PC-3 (cell line): ENCODE results near the gene YKT6. TPM values are rescaled to one million over a fixed set of nuclear protein-coding genes. Genes with fewer than 3 reads are reported as not detected.
A peak's percentile ranks its signal among the peaks of the same experiment; 100 is the strongest.

Experiments
- ATAC-seq: fragments of 200-7000 bp; cut with Tn5 transposase; 2 replicates; pipeline ENCODE4 v1.9.1; 2020; ENCODE audit warnings: mild to moderate bottlenecking, moderate library complexity
- BruUV-seq: library from RNA; stranded (reverse); fragments of 400-500 nt; replicated peaks from 2 replicates; lab custom pipeline; 2021; lab: Mats Ljungman, UMichigan
- CTCF ChIA-PET: fragments of 300-600 bp; sonication (Branson Sonifier 250); formaldehyde crosslinking; loops from one replicate; lab custom pipeline; 2022; ENCODE audit warnings: antibody characterized with exemption; lab: Charles Lee
- POLR2A ChIA-PET: fragments of 300-600 bp; sonication (Branson Sonifier 250); formaldehyde crosslinking; loops from one replicate; lab custom pipeline; 2022; ENCODE audit warnings: antibody characterized with exemption; ENCODE audit not compliant: unreplicated experiment; lab: Charles Lee
- DNase-seq: peaks from one replicate; pipeline ENCODE4 v3.0.0-alpha.2; 2015
- H2AFZ ChIP-seq: fragments of 300-600 bp; sonication (generic); 2 replicates; pipeline ENCODE4 v1.6.0; 2016; ENCODE audit warnings: antibody characterized with exemption, low read length
- H3F3A ChIP-seq: fragments of 300-600 bp; sonication (generic); one replicate; pipeline ENCODE4 v1.6.0; 2017; ENCODE audit warnings: antibody characterized with exemption, low read length, control low read depth, mild to moderate bottlenecking; ENCODE audit not compliant: unreplicated experiment
- H3K27ac ChIP-seq: fragments of 300-600 bp; sonication (generic); 2 replicates; pipeline ENCODE4 v1.5.1; 2016; ENCODE audit warnings: mild to moderate bottlenecking, low read length
- H3K27me3 ChIP-seq: fragments of 300-600 bp; sonication (generic); 2 replicates; pipeline ENCODE4 v1.6.1; 2016; ENCODE audit warnings: low read length, mixed read lengths
- H3K36me3 ChIP-seq: fragments of 300-600 bp; sonication (generic); 2 replicates; pipeline ENCODE4 v1.6.1; 2016; ENCODE audit warnings: low read depth, mixed run types, low read length, mixed read lengths
- H3K4me1 ChIP-seq: fragments of 300-600 bp; sonication (generic); 2 replicates; pipeline ENCODE4 v1.5.1; 2016; ENCODE audit warnings: low read length; ENCODE audit not compliant: insufficient read depth
- H3K4me2 ChIP-seq: fragments of 300-600 bp; sonication (generic); 2 replicates; pipeline ENCODE4 v1.6.0; 2016; ENCODE audit warnings: low read length
- H3K4me3 ChIP-seq: fragments of 300-600 bp; sonication (generic); 2 replicates; pipeline ENCODE4 v1.5.1; 2016; ENCODE audit warnings: mild to moderate bottlenecking, low read length, mixed read lengths
- H3K79me2 ChIP-seq: fragments of 300-600 bp; sonication (generic); 2 replicates; pipeline ENCODE4 v1.6.1; 2017; ENCODE audit warnings: low read length, mixed read lengths
- H3K9ac ChIP-seq: fragments of 300-600 bp; sonication (generic); 2 replicates; pipeline ENCODE4 v1.6.0; 2016; ENCODE audit warnings: mild to moderate bottlenecking, low read length
- H3K9me2 ChIP-seq: fragments of 300-600 bp; sonication (generic); replicated peaks from 2 replicates; pipeline ENCODE4 v1.6.1; 2016; ENCODE audit warnings: mixed run types, low read length, mixed read lengths
- H3K9me3 ChIP-seq: fragments of 300-600 bp; sonication (generic); 2 replicates; pipeline ENCODE4 v1.6.1; 2016; ENCODE audit warnings: low read length, mixed read lengths
- H4K20me1 ChIP-seq: fragments of 300-600 bp; sonication (generic); 2 replicates; pipeline ENCODE4 v1.6.1; 2016; ENCODE audit warnings: low read length, mixed read lengths
- EZH2 ChIP-seq: fragments of 300-600 bp; sonication (generic); IDR thresholded peaks from one replicate; pipeline ENCODE4 v1.6.1; 2017; ENCODE audit warnings: antibody characterized with exemption, mild to moderate bottlenecking, low read length; ENCODE audit not compliant: unreplicated experiment
- EZH2phosphoT487 ChIP-seq: fragments of 300-600 bp; sonication (generic); IDR thresholded peaks from 2 replicates; pipeline ENCODE4 v1.6.1; 2018; ENCODE audit warnings: mild to moderate bottlenecking, antibody characterized with exemption, low read length, borderline replicate concordance
- intact Hi-C: fragments of 100-400 bp; cut with micrococcal nuclease; formaldehyde crosslinking; loops from 2 replicates; pipeline ENCODE4 v1.9.0; 2023
- total RNA-seq: library from RNA; depleted of rRNA; stranded (reverse); fragments of >200 nt; gene quantifications from 2 replicates; pipeline ENCODE4 v1.2.3, GENCODE V29; 2014
- TF ChIP-seq, protein P1 (sequence below): fragments of 300-600 bp; sonication (generic); conservative IDR thresholded peaks from 2 replicates; pipeline ENCODE4 v1.5.1; 2017; ENCODE audit warnings: antibody characterized with exemption, low read depth, mild to moderate bottlenecking, low read length

The YKT6 gene
- total RNA-seq, 1 experiment from 2014 or later, result 133 TPM

DNA sequence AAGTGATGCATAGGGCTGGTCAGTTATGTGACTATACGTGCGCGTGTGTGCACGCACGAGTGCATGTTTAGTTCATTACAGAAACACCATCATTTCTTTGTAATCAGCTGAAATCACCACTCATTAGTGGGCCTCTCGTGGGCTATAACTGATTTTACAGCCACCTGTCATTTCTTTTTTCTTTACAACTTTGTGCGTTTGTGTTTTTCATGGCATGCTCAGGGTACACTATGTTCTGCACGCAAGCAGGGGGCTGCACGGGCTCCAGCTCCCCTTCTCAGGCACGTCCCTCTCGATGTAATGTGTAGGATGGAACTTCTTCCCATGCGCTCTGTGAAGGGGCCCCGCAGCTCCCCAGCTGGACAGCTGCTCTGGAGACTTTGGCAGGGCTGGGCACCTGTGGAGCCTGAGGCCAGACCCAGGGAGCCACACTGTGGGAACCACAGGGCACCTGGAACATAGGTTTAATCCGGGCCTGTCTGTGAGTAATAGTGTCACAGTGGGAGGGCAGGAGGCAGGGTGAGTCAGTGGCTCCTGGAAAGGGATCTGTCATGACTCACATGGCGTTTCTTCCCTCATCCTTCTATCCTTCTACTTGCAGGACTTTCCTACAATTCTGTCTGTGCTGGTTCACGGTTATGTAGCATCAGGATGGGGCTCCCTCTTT is 16.4 kb upstream of the YKT6 start:
- CTCF ChIA-PET, result interaction anchor here (0.5 kb wide), 1 partner anchor 72 kb away, joined by 3 read pairs; no protein-coding TSS in a partner anchor
- BruUV-seq, result no TSS peak
- peaks cover 17% of the 10 kb centered on the region for H3K4me1 ChIP-seq
- H4K20me1 ChIP-seq, result no peaks in the 10 kb centered on the region
- peak overlapping the region; percentile 57 for H3K27ac ChIP-seq
- no peaks in the 10 kb centered on the region for H3K79me2 ChIP-seq
- no peaks in the 10 kb centered on the region for H3K27me3 ChIP-seq
- H3K4me2 ChIP-seq, result peak overlapping the region; percentile 57
- no peaks in the 10 kb centered on the region for H3K9me2 ChIP-seq
- H2AFZ ChIP-seq, result peak overlapping the region; percentile 36; the same call in 1 of the 2 replicates
- H3K9me3 ChIP-seq, result no peaks in the 10 kb centered on the region
- no peaks in the 10 kb centered on the region for H3F3A ChIP-seq
- POLR2A ChIA-PET, result no interaction called here
- peak; percentile 91 for DNase-seq
- H3K4me3 ChIP-seq, result 0 out of 2 replicates have a peak overlapping the region, but pooled peaks have one; percentile 1
- H3K9ac ChIP-seq, result no peak overlapping the region
- intact Hi-C loops, result no loop called here
- ATAC-seq, result peak; percentile 100
- H3K36me3 ChIP-seq, result no peaks in the 10 kb centered on the region
- TF ChIP-seq, protein P1, sequence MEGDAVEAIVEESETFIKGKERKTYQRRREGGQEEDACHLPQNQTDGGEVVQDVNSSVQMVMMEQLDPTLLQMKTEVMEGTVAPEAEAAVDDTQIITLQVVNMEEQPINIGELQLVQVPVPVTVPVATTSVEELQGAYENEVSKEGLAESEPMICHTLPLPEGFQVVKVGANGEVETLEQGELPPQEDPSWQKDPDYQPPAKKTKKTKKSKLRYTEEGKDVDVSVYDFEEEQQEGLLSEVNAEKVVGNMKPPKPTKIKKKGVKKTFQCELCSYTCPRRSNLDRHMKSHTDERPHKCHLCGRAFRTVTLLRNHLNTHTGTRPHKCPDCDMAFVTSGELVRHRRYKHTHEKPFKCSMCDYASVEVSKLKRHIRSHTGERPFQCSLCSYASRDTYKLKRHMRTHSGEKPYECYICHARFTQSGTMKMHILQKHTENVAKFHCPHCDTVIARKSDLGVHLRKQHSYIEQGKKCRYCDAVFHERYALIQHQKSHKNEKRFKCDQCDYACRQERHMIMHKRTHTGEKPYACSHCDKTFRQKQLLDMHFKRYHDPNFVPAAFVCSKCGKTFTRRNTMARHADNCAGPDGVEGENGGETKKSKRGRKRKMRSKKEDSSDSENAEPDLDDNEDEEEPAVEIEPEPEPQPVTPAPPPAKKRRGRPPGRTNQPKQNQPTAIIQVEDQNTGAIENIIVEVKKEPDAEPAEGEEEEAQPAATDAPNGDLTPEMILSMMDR, result no peak
- TF ChIP-seq EZH2 (no peak), EZH2phosphoT487 (no peak)

DNA sequence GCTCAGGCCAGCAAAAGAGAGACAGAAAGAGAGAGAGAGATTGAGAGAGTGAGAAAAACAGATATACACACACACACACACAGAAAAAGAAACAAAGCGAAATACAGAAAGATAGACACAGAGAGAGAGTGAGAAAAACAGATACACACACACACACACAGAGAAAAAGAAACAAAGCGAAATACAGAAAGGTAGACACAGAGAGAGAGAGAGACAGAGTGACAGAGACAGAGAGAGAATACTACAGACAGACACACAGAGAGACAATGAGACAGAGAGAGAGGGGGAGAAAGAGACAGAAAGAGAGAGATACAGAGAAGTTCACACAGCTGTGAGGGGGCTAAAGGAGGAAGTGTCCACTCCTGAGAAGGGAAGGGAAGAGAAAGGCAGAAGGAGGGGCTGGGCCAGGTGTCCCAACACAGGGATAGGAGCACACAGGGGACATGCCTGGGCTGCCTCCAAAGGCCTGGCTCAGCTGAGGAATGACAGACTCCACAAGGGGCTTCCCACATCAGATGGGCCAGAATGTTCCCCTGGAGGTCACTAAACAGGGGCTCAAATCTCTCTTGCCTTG is 15.8 kb upstream of the YKT6 start:
- ChIA-PET CTCF (no interaction called here), POLR2A (no interaction called here)
- Histone ChIP-seq H3K36me3 (no peaks in the 10 kb centered on the region), H3K9me3 (no peaks in the 10 kb centered on the region), H3K4me2 (peak overlapping the region; percentile 57), H4K20me1 (no peaks in the 10 kb centered on the region), H3K4me3 (0 out of 2 replicates have a peak overlapping the region, but pooled peaks have one; percentile 1), H3K27ac (peak overlapping the region; percentile 57), H3K79me2 (no peaks in the 10 kb centered on the region), H3K9me2 (no peaks in the 10 kb centered on the region), H3K9ac (no peak overlapping the region), H3K4me1 (peaks cover 17% of the 10 kb centered on the region), H2AFZ (peak overlapping the region; percentile 36; the same call in 1 of the 2 replicates), H3K27me3 (no peaks in the 10 kb centered on the region), H3F3A (no peaks in the 10 kb centered on the region)
- no TSS peak for BruUV-seq
- TF ChIP-seq, protein P1, result no peak
- TF ChIP-seq EZH2, result no peak
- no peak for TF ChIP-seq EZH2phosphoT487
- peak; percentile 23 for ATAC-seq
- no peak for DNase-seq
- intact Hi-C loops, result no loop called here

DNA sequence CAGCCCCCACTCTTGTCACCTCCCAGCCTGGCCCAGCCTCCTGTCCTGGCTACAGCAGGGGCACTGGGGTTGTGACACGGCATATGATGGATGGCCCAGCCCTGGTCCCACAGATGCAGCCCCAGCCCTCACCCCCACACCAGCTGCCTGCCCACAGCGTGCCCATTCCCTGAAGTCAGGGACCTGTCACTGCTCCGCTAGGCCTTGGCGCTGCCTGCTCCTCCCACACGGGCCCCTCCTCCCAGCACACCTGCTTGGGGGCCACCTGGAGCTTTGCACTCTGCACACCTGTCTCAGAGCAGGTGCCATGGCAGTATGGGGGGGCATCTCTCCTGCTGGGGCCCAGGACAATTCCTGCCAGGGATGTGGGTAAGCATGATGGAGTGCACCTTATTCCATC is 15.0 kb upstream of the YKT6 start:
- Histone ChIP-seq H3K36me3 (no peaks in the 10 kb centered on the region), H3F3A (no peaks in the 10 kb centered on the region), H3K27ac (no peak overlapping the region), H3K4me1 (peaks cover 17% of the 10 kb centered on the region), H2AFZ (no peak overlapping the region), H3K79me2 (no peaks in the 10 kb centered on the region), H3K9me3 (no peaks in the 10 kb centered on the region), H3K9ac (no peak overlapping the region), H3K4me2 (no peak overlapping the region), H3K4me3 (no peak overlapping the region), H3K27me3 (no peaks in the 10 kb centered on the region), H4K20me1 (no peaks in the 10 kb centered on the region), H3K9me2 (no peaks in the 10 kb centered on the region)
- ChIA-PET POLR2A (interaction anchor here (0.6 kb wide), 1 partner anchor 96 kb away, joined by 9 read pairs; no protein-coding TSS in a partner anchor), CTCF (no interaction called here)
- intact Hi-C loops, result no loop called here
- no peak for TF ChIP-seq EZH2phosphoT487
- TF ChIP-seq EZH2, result no peak
- TF ChIP-seq, protein P1, result no peak
- no peak for DNase-seq
- no peak for ATAC-seq
- no TSS peak for BruUV-seq
